GM18858 (cell line): ENCODE results near the gene N4BP2.
A peak's percentile ranks its signal among the peaks of the same experiment; 100 is the strongest.

ENCODE experiments used
- ATAC-seq: cut with Tn5 transposase; IDR thresholded peaks from one replicate; pipeline ENCODE4 v1.9.1; 2021; ENCODE audit not compliant: unreplicated experiment

N4BP2 gene

DNA sequence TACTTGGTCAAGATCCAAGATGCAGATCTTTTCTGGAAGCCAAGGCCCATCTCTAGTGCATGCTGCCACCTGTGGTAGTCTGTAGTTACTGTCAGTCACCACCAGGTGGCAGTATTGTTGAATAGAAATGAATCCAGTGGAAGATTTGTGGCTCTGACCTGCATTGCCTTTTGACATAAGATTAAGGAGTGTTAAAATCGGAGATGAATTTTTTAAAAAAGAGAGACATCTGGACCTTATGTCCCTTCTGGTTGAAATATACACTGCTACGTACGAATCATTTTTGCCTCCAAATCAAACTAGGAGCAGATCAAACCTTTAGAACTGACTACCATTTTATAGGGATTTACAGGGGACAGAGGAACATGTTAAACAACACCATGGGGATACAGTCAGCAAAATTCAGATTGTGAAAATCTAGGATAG is 93.3 kb downstream of the N4BP2 start:
- peak; percentile 46 for ATAC-seq

DNA sequence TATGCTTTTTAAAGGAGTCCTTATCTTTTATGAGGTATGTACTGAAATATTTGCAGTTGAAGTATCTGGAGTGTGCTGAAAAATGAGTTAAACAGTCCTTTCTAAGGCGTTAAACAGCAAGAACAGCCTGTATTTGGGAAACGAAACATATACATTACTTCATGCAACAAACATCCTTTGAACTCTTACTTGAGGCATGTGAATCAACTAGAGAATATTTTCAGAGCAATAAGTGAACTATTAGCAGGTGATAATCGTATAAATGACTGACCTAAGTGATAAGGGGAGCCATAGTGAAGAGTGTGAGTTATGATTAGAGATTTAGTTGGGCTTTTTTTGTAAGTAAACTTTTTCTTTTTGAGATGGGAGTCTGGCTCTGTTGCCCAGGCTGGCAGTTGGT is 94.3 kb downstream of the N4BP2 start:
- no peak for ATAC-seq

GRCh38 chr4:40152637-40153036 is 96.0 kb downstream of the N4BP2 start:
- no peak for ATAC-seq

DNA sequence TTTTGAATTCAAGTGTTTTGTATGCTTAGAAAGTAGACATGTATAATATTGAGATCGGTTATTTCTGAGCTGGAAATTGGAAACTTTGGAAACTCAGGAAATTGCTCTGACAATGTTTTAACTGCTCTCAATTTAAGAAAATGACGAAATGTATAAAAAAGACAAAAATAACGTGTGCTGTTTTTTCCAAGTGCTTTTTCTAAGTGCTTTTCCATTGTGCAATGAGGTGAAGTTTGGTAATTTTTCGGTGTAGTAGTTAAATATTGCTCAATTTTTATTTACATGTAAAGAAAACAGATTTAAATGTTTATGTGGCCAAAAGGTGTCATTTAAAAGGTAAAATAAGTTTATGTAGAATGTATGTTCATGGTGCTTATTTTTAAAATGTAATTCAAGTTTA is 100.8 kb downstream of the N4BP2 start:
- no peak for ATAC-seq

- ATAC-seq: no peak
These were observed 103.6 kb downstream of the N4BP2 start for GRCh38 chr4:40160258-40160657.

- ATAC-seq: no peak
These were observed 107.8 kb downstream of the N4BP2 start for GRCh38 chr4:40164459-40164858.

DNA sequence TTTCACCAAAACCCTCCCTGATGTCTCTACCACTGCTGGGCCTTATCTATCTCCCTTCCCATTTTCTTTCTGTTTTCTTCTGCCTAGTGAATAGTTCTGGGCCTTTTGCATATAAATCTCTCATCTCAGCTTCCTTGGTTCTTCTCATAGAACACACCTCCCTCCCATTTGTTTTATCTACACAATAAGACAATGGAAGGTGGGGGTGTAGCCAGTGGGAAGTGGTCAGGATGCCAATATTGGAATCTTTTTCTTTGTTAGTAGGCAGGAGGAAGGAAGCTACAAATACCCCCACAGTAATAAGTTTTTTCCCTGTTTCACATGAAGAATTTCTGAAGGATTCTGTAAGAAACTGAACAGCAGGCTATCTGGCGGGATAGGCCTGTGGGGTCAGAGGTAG is 109.3 kb downstream of the N4BP2 start:
- ATAC-seq: no peak

DNA sequence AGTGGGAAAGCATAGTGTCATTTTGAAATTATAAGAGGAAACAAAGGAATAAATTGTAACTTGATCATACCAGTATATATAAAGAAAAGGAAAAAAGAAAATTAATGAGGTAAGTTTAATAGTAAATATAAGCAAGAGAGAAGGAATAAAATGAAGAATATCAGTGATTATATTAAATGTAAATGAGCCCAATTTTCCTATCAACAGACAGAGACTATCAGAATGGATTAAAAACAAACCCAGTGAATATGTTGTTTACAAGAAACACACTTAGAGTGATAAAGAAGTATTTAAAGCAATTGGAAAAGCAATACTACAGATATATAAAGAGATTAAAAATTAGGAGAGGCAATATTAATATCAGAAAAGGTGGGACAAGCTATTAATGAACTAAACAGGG is 111.4 kb downstream of the N4BP2 start:
- no peak for ATAC-seq

- ATAC-seq: no peak
These were observed 113.9 kb downstream of the N4BP2 start for GRCh38 chr4:40170588-40170987.

GRCh38 chr4:40173470-40173875 is 116.8 kb downstream of the N4BP2 start:
- ATAC-seq: peak; percentile 76

- ATAC-seq: no peak
These were observed 120.0 kb downstream of the N4BP2 start for GRCh38 chr4:40176602-40177001.

- ATAC-seq: no peak
These were observed 120.9 kb downstream of the N4BP2 start for GRCh38 chr4:40177591-40177990.

GRCh38 chr4:40178672-40179071 is 122.0 kb downstream of the N4BP2 start:
- ATAC-seq: no peak

DNA sequence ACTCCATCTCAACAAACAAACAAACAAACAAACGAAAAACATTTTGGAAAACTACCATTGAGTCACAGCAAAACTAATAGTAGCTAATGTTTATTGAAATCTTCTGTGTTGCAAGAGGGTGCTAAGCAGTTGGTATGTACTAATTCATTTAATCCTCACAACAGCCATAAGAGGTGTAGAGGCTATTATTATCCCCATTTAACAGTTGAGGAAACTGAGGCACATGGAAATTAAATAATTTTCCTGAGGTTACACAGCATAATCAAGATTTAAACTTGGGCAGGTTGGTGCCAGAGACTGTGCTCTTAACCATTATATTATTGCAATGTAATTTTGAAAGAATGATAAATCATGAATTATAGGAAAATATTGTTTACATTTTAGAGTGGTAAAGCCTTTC is 122.7 kb downstream of the N4BP2 start:
- ATAC-seq: no peak

GRCh38 chr4:40180356-40180755 is 123.7 kb downstream of the N4BP2 start:
- no peak for ATAC-seq

DNA sequence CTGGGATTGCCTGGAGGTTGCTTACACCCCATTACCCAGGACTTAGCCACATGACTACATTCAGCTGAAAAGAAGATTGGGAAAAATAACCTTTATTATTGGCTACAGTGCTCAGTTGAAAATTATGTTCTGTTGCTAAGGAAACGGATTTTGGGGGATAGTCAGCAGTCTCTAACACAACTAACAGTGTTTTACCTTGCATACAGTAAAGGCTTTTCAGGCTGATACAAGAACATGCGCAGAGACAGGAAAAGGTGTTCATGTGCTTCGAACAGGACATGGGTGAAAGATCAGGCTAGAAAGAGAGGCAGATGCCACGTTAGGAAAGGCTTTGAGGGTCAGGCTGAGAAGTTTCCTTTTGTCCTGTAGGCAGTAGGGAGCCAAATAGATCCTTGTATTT is 125.4 kb downstream of the N4BP2 start:
- no peak for ATAC-seq

DNA sequence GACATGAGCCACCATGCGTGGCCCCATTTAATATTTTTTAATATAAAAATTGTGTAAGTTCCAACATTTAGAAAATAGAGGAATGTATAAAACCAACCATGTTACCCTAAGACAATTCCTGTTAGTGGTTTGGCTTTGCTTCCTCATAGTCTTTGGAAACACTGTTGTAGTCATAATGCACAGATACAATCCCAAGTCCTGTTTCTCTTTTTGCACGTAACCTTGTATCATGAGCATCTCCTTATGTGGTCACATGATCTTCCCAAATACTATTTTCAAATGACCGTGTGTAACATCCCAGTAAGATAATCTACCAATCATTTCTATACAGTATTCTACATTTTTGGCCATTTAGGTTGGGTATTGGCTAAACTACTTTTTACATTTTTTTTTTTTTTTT is 126.3 kb downstream of the N4BP2 start:
- no peak for ATAC-seq

GRCh38 chr4:40183615-40184411 is 127.2 kb downstream of the N4BP2 start:
- peak; percentile 46 for ATAC-seq

GRCh38 chr4:40185830-40186664 is 129.4 kb downstream of the N4BP2 start:
- peak; percentile 37 for ATAC-seq

GRCh38 chr4:40186665-40187014 is 130.0 kb downstream of the N4BP2 start:
- ATAC-seq: no peak

GRCh38 chr4:40187386-40187906 is 130.8 kb downstream of the N4BP2 start:
- no peak for ATAC-seq

GRCh38 chr4:40190019-40190418 is 133.4 kb downstream of the N4BP2 start:
- ATAC-seq: no peak
